ENCODE results near the gene CFAP52.
"Not testable (repeated sequence)": the region's sequence is repeated elsewhere in the genome, so short reads cannot be mapped to it uniquely, and the experiment has no call there.

Gene CFAP52

DNA sequence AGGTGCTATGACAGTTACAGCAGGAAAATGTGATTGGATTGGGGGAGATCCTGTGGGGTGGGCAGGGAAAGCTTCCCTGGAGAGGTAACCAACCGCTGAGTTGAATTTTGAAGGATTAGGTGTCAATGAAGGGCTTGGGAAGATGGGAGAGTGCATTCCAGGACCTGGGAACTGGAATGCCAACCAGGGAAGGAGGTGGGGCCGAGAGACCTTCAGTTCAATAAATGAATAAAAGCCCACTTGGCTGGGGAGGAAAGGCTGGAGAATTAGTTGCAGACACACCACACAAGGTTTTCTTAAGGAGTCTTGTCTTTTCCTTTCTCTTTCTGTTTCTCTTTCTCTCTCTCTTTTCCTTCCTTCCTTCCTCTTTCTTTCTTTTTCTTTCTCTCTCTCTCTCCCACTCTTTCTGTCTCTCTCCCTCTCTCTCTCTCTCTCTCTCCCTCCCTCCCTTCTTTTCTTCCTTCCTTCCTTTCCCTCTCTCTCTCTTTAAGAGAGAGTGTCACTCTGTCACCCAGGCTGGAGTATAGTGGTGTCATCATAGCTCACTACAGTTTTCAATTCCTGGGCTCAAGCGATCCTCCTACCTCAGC, 72.2 kb downstream of the CFAP52 start:
- no peak for DNase-seq

DNA sequence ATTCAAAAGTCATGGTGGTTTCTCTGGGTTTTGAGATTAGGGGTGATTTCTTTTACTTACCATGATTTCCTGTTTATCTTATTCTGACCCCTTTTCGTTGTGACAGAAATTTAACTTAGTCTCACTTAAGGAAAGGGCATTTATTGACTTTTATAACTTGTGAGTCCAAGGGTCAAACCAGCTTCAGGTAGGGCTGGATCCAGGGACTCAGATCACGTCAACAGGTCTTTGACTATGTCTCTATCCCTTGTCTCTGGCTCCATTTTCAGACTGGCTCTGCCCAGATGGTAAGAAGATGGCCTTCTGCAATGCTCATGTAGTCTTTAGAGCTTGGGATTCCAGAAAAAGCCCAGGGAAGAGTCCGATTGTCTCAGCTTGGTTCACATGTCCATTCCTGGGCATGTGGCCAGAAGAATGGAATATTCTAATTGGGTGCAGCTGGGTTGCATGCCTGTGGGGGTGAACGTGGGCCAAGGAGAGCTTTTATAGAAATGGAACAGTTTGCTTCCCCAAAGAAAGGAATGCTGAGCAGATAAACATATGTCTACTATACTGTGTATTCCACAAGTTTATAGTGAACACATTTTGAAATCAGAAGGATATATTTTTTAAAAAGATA, 82.3 kb downstream of the CFAP52 start:
- DNase-seq, result no peak

DNA sequence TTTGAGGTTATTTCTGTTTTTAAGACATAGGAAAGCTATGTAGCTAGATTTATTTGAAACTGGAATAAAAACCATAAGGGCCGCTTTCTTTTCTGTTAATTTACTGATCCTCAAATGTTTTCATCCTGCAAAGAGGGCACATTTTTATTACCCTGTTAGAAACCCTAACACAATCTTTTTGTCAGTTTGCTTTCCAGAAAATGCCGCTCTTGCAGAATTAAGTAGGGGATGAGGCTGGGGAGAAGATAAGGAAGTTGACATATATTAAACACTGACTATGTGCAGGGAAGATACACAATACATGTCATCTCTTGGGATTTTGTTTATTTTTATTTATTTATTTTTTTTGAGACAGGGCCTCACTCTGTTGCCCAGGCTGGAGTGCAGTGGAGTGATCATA, 84.6 kb downstream of the CFAP52 start:
- DNase-seq, result no peak

DNA sequence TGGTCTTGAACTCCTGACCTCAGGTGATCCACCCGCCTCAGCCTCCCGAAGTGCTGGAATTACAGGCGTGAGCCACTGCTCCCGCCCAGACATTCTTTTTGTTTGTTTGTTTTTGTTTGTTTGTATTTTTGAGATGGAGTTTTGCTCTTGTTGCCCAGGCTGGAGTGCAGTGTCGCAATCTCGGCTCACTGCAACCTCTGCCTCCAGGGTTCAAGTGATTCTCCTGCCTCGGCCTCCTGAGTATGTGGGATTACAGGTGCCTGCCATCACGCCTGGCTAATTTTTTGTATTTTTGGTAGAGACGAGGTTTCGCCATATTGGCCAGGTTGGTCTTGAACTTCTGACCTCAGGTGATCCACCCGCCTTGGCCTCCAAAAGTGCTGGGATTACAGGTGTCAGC, 87.1 kb downstream of the CFAP52 start:
- not testable (repeated sequence) for DNase-seq

DNA sequence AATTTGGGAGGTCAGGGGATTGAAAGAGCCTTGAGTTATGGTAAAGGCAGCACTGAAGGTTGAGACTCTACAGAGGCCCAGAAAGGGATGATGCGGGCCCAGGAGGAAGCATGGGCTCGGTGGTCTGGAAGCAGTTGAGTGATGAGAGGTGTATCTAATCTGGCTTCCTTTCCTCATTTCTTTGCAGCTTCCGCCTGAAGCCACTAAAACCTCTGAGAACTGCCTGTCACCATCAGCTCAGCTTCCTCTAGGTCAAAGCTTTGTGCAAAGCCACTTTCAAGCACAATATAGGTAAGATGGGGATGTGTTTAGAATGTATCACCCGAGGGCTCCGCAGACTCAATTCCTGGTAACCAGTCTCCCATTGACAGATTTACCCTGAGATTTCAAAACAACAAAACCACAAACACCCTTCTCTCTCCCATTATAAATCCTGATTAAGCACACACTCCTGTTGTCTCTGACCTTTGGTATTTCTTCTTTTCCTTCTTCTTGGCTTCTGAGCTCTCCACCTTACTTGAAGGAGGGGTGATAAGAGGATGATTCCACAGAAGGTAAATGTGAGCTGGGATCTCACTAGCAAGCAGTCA, 90.1 kb downstream of the CFAP52 start:
- no peak for DNase-seq

DNA sequence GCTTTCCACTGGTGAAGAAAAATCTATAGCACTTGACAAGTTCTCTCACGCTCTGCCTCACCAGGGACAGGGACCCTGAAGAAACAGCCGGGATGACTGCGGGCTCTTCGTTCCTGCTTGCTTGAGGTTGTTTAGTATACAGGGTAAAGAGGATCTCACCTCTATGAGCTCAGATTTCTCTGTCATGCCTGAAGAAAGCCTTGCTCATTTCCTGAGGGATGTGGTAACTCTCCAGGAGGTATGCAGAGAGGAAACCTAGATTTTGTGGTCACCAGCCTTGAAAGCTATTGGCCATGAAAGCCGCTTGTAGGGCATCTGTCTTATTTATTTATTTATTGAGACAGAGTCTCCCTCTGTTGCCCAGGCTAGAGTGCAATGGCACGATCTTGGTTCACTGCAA, 92.1 kb downstream of the CFAP52 start:
- no peak for DNase-seq

DNA sequence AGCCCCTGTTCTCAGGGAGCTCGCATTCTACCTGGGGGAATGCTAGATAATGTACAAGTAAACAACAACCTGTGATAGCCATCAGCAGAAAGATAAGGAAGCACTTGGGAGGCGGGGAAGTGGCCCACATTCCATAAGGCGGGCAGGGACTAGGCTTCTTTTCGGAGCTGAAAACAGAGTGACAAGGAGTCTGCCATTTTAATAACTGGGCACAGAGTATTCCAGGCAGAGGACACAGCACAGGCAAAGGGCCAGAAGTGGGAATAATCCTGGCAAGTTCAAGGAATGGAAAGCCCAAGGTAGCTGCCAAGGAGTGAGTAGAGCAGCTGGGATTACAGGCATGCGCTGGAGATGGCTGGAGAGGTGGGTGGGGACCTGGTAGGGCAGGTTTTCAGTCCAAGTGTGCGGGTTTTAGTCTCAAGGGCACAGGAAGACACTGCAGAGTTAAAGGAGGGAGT, 93.1 kb downstream of the CFAP52 start:
- DNase-seq, result no peak

DNA sequence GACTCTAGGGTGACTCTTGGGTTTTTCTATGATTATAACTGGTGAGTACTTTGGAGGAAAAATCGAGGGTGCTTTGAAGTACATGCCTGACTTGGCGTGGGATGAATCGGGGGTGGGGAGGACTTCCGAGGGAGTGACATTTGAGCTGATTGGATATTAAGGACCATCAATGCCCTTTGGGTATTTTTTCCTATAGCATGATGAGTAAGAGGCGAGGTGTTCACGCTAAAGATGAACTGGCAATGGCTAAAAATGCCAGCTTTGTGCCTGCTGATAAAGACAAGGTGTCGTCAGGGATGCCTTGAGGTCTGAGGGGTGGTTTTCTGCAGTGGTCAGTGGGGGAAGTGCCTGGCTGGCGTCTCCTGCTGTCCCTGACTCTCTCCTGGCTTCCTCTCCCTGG, 94.2 kb downstream of the CFAP52 start:
- DNase-seq, result no peak

DNA sequence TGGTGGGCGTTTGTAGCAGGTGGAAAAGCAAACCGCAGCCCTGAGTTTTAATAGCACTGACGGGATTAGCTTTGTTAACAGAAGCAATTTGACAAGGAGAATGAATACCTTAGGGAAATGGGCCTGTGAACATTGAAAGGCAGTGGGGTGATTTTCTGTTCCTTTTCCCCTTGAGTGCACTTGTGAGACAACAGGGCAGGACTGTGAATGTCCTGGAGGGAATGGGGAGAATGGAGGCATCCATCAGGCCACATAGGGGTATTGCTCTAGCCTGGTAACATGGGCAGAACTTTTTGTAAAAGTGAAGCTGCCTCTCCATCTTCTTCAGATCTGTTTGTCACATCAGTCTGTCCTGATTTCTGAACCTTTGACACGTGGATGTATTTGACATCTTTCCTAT, 95.1 kb downstream of the CFAP52 start:
- DNase-seq, result no peak

DNA sequence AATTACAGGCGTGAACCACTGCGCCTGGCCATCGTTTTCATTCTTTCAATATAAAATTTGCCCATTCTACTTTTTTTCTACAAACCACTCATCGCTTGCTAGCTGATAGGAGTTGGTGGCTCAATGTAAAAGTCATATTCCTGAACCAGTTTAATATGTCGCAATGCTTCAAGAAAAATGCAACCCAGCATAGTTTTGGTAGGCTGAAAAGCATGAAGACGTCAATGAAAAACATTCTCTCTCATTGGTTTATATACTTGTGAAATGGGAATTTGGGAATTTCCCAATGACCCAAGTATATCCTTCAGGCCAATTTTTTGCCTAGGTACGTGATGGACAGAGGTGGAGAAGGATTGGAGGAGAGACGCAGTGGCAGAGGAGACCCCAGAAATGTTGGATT, 95.8 kb downstream of the CFAP52 start:
- no peak for DNase-seq

DNA sequence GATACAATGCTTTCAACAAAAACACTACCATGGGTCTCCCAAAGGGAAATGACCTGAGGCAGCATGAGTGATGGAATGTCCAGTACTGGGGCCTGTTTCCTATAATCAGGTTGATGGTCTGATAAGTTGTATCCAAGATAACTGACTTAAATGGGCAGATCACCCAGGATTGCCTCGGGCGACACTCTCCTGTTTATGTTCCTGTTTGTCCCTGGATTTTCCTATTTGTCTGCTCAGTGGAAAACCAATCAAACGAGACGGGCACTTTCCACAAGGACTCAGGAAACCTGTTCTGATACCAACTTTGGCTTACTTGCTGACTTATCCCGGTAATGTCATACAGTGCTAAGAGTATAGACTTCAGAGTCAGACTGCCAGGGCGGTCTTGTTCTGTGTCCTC, 96.2 kb downstream of the CFAP52 start:
- DNase-seq, result no peak

DNA sequence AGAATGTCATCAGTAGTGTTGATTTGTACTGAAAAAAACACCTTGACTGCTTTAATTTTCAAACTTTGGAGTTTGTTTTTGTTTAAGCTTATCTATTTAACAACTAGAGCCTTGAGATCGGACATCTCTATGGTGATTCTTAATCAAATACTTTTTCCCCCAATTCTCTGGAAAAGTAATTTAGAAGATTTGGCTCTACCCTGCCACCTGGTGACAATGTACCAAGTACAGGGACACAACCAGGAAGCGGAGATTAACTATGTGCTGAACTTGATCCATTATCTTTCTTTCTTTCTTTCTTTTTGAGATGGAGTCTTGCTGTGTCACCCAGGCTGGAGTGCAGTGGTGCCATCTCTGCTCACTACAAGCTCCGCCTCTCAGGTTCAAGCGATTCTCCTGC, 99.6 kb downstream of the CFAP52 start:
- no peak for DNase-seq

DNA sequence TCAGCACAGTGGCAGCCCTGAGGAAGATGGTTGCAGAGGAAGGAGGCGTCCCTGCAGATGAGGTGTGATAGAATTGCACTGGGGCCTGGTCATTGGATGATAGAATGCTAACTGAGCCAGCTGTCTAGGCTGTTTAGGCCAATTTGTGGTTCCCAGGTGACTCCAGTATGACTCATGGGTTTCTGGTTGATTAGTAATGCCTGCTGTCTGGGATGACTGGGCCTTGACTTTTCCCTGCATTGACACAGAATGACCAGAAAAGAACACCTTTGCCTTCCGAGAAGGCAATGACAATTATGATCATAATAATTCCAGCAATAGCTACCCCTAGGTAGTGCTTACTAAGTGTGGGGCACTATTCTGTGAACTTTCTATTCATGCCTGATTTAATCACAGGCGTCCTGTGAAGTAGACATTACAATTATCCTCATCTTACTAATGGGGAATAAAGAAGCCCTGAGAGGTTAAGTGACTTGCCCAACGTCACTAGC, 100.4 kb downstream of the CFAP52 start:
- DNase-seq, result no peak

DNA sequence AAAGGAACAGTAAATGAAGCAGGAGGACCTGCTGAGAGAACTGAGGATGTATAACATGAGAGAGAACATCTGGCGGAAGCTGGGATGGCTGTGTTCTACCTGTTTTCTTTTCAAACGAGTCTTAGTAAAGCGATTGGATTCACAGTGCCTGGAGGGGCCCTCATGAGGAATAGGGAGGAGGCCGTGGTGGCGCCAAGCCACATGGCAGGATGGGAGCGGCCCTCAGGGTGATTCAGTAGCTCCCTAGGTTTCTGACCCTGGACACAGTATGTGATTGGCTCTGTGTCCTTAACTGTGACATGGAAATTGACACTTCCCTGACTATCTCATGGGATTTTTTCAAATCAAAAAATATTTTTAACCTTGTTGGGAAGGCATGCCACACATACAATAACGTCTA, 101.0 kb downstream of the CFAP52 start:
- DNase-seq, result no peak

DNA sequence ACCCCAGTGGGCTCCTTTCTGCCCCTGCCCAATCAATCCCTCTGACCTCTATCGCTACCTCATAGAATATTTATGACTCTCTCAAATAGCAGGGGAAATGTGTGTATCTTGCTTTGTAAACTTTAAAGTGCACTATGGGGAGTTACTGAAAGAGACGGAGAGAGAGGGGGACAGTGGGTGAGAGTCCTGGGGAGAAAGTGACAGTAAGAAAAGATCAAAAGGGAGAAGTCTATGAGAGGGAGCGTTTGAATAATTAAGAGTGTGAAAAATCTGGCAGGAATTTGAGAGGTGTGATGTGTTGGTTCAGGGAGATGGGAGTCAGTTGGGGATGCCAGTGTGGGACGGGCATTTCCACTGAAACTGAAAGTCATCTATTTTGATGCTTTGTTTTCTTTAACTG, 101.5 kb downstream of the CFAP52 start:
- DNase-seq, result no peak

DNA sequence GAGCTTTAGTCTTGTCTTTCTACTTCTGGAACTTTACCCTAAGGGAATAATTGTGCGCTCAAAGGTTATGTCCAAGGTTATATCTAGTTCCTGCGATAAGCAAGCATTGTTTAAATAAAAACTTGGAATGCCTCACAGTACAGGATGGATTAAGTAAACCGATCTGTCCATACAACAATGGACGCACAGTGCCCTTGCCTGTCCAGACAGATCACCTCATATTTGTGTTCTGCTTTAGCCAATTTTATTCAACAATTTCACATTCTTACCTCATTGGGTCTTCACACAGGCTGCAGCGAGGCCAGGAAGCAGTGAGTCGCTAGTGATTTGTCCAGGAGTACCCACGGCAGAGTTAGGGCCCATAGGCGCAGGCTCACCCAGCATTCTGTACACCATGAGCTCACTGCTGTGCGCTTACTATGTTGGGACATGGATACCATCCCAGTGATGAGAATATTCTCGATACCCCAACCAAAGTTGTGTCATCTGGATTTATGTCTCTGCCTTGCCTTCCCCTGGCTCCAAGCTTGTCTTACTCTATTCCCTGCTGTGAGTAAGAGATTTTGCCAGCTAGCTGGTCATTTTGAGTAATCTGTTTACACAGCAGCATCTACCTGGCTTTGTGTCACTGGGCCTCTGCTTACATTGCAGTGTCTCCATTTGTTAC, 108.6 kb downstream of the CFAP52 start:
- DNase-seq, result no peak
